Activated T-helper 1 cell treated with anti-CD3 and anti-CD28 coated beads, Interleukin-12 subunit alpha, Interleukin-12 subunit beta, Interleukin-2, Interleukin-4 antibody, amounts not matched to agents 30 ng/mL and 10 ng/mL and 1 ng/mL, durations not matched to agents 14 hours and 24 hours and 36 hours (primary cell): ENCODE results near the gene PIAS1. TPM values are rescaled to one million over a fixed set of nuclear protein-coding genes. Genes with fewer than 3 reads are reported as not detected.
A peak's percentile ranks its signal among the peaks of the same experiment; 100 is the strongest.
"Not testable (repeated sequence)": the region's sequence is repeated elsewhere in the genome, so short reads cannot be mapped to it uniquely, and the experiment has no call there.

Experiments used
- DNase-seq: peaks from one replicate; pipeline ENCODE4 v3.0.0; 2021; ENCODE audit warnings: low spot score
- H3K27ac Mint-ChIP-seq: one replicate; pipeline ENCODE4 v1.8.0; 2021; ENCODE audit warnings: mild to moderate bottlenecking, mixed read lengths
- H3K27me3 Mint-ChIP-seq: one replicate; pipeline ENCODE4 v1.8.0; 2022; ENCODE audit warnings: mild to moderate bottlenecking, moderate library complexity, mixed read lengths; ENCODE audit not compliant: insufficient read depth
- H3K36me3 Mint-ChIP-seq: one replicate; pipeline ENCODE4 v1.8.0; 2021; ENCODE audit warnings: low read depth, mixed read lengths
- H3K4me1 Mint-ChIP-seq: one replicate; pipeline ENCODE4 v1.8.0; 2021; ENCODE audit warnings: low read depth, mixed read lengths
- H3K4me3 Mint-ChIP-seq: one replicate; pipeline ENCODE4 v1.8.0; 2021; ENCODE audit warnings: mild to moderate bottlenecking, moderate library complexity, mixed read lengths
- H3K9me3 Mint-ChIP-seq: one replicate; pipeline ENCODE4 v1.8.0; 2021; ENCODE audit warnings: mixed read lengths
- intact Hi-C: fragments of 100-400 bp; cut with micrococcal nuclease; formaldehyde crosslinking; loops from one replicate; pipeline ENCODE4 v1.15.1; 2024
- total RNA-seq: library from RNA; stranded (reverse); gene quantifications from 2 replicates; pipeline ENCODE4 v1.2.3, GENCODE V29; 2022

Gene PIAS1
- total RNA-seq, 1 donor from 2014 or later = 26.8 TPM

GRCh38 chr15:68208136-68208535 lies 154.0 kb downstream of the PIAS1 start:
- H3K27me3 Mint-ChIP-seq = no peaks in the 10 kb centered on the region

GRCh38 chr15:68208636-68209240 lies 154.6 kb downstream of the PIAS1 start:
- Mint-ChIP-seq H3K27me3 (no peaks in the 10 kb centered on the region), H3K4me3 (peak overlapping the region; percentile 77), H3K36me3 (peaks cover 6% of the 10 kb centered on the region), H3K9me3 (no peaks in the 10 kb centered on the region), H3K4me1 (peaks cover 46% of the 10 kb centered on the region), H3K27ac (peak overlapping the region; percentile 82)
- DNase-seq = no peak
- intact Hi-C loops = loop anchor here (2.0 kb wide), 1 partner anchor 20 kb away; the partner anchor contains the start of gene CLN6

More at GRCh38 chr15:68208136-68208535, 154.0 kb downstream of the PIAS1 start:
- intact Hi-C loops = loop anchor here (2.0 kb wide), 1 partner anchor 21 kb away; the partner anchor contains the start of gene CLN6
- peaks cover 52% of the 10 kb centered on the region for H3K4me1 Mint-ChIP-seq
- H3K9me3 Mint-ChIP-seq = no peaks in the 10 kb centered on the region
- H3K27ac Mint-ChIP-seq = peak overlapping the region; percentile 74
- peaks cover 8% of the 10 kb centered on the region for H3K36me3 Mint-ChIP-seq
- no peak for DNase-seq
- peak overlapping the region; percentile 67 for H3K4me3 Mint-ChIP-seq

- no peak for DNase-seq
- peaks cover 6% of the 10 kb centered on the region for H3K36me3 Mint-ChIP-seq
- peaks cover 46% of the 10 kb centered on the region for H3K4me1 Mint-ChIP-seq
- peak overlapping the region; percentile 77 for H3K4me3 Mint-ChIP-seq
- H3K27ac Mint-ChIP-seq = peak overlapping the region; percentile 73
- H3K27me3 Mint-ChIP-seq = no peaks in the 10 kb centered on the region
- intact Hi-C loops = loop anchor here (2.0 kb wide), 1 partner anchor 20 kb away; the partner anchor contains the start of gene CLN6
- no peaks in the 10 kb centered on the region for H3K9me3 Mint-ChIP-seq
Measured at GRCh38 chr15:68209272-68209671, 155.2 kb downstream of the PIAS1 start.

- intact Hi-C loops = loop anchor here (2.0 kb wide), 2 partner anchors 19 to 347 kb away; partner anchors contain the start of gene CLN6
- peak overlapping the region; percentile 73 for H3K27ac Mint-ChIP-seq
- H3K4me3 Mint-ChIP-seq = peak overlapping the region; percentile 45
- H3K27me3 Mint-ChIP-seq = no peaks in the 10 kb centered on the region
- H3K4me1 Mint-ChIP-seq = peaks cover 42% of the 10 kb centered on the region
- DNase-seq = peak; percentile 23
- H3K9me3 Mint-ChIP-seq = no peaks in the 10 kb centered on the region
- H3K36me3 Mint-ChIP-seq = peaks cover 6% of the 10 kb centered on the region
Measured at GRCh38 chr15:68209735-68210408, 155.8 kb downstream of the PIAS1 start.

GRCh38 chr15:68210409-68210756 lies 156.3 kb downstream of the PIAS1 start:
- H3K36me3 Mint-ChIP-seq = peaks cover 6% of the 10 kb centered on the region
- no peak overlapping the region for H3K4me3 Mint-ChIP-seq
- H3K4me1 Mint-ChIP-seq = peaks cover 40% of the 10 kb centered on the region
- no peak for DNase-seq
- no peaks in the 10 kb centered on the region for H3K27me3 Mint-ChIP-seq
- intact Hi-C loops = loop anchor here (2.0 kb wide), 1 partner anchor 348 kb away; no protein-coding TSS in a partner anchor
- peak overlapping the region; percentile 73 for H3K27ac Mint-ChIP-seq
- no peaks in the 10 kb centered on the region for H3K9me3 Mint-ChIP-seq

- H3K4me1 Mint-ChIP-seq = peaks cover 35% of the 10 kb centered on the region
- peaks cover 6% of the 10 kb centered on the region for H3K36me3 Mint-ChIP-seq
- no peaks in the 10 kb centered on the region for H3K27me3 Mint-ChIP-seq
- peak; percentile 36 for DNase-seq
- no peaks in the 10 kb centered on the region for H3K9me3 Mint-ChIP-seq
- H3K27ac Mint-ChIP-seq = no peak overlapping the region
- no peak overlapping the region for H3K4me3 Mint-ChIP-seq
- intact Hi-C loops = loop anchor here (2.0 kb wide), 1 partner anchor 348 kb away; no protein-coding TSS in a partner anchor
Measured at GRCh38 chr15:68210821-68211655, 156.9 kb downstream of the PIAS1 start.

GRCh38 chr15:68211656-68212320 lies 157.7 kb downstream of the PIAS1 start:
- no peaks in the 10 kb centered on the region for H3K9me3 Mint-ChIP-seq
- H3K4me1 Mint-ChIP-seq = peaks cover 30% of the 10 kb centered on the region
- DNase-seq = no peak
- H3K27ac Mint-ChIP-seq = no peak overlapping the region
- no peak overlapping the region for H3K4me3 Mint-ChIP-seq
- no peaks in the 10 kb centered on the region for H3K27me3 Mint-ChIP-seq
- H3K36me3 Mint-ChIP-seq = peaks cover 7% of the 10 kb centered on the region
- intact Hi-C loops = loop anchor here (2.0 kb wide), 1 partner anchor 349 kb away; no protein-coding TSS in a partner anchor

- H3K4me3 Mint-ChIP-seq, H3K9me3 Mint-ChIP-seq, intact Hi-C loops, DNase-seq, H3K27ac Mint-ChIP-seq, H3K27me3 Mint-ChIP-seq: not testable (repeated sequence)
- H3K4me1 Mint-ChIP-seq = peaks cover 18% of the 10 kb centered on the region
- peaks cover 10% of the 10 kb centered on the region for H3K36me3 Mint-ChIP-seq
Measured at GRCh38 chr15:68213491-68213845, 159.4 kb downstream of the PIAS1 start.

- DNase-seq = no peak
- H3K9me3 Mint-ChIP-seq = no peaks in the 10 kb centered on the region
- peaks cover 6% of the 10 kb centered on the region for H3K36me3 Mint-ChIP-seq
- peaks cover 10% of the 10 kb centered on the region for H3K4me1 Mint-ChIP-seq
- H3K27ac Mint-ChIP-seq = no peak overlapping the region
- no peaks in the 10 kb centered on the region for H3K27me3 Mint-ChIP-seq
- no peak overlapping the region for H3K4me3 Mint-ChIP-seq
- intact Hi-C loops = no loop called here
Measured at GRCh38 chr15:68213991-68214837, 160.1 kb downstream of the PIAS1 start.

- intact Hi-C loops = no loop called here
- no peak overlapping the region for H3K4me3 Mint-ChIP-seq
- no peak for DNase-seq
- no peak overlapping the region for H3K27ac Mint-ChIP-seq
- H3K4me1 Mint-ChIP-seq = peaks cover 4% of the 10 kb centered on the region
- H3K27me3 Mint-ChIP-seq = no peaks in the 10 kb centered on the region
- H3K36me3 Mint-ChIP-seq = peaks cover 6% of the 10 kb centered on the region
- H3K9me3 Mint-ChIP-seq = no peaks in the 10 kb centered on the region
Measured at GRCh38 chr15:68214838-68215254, 160.7 kb downstream of the PIAS1 start.

GRCh38 chr15:68217341-68217740 lies 163.2 kb downstream of the PIAS1 start:
- peaks cover 6% of the 10 kb centered on the region for H3K36me3 Mint-ChIP-seq
- no peak for DNase-seq
- intact Hi-C loops = no loop called here
- H3K4me3 Mint-ChIP-seq = no peak overlapping the region
- H3K27ac Mint-ChIP-seq = no peak overlapping the region
- H3K27me3 Mint-ChIP-seq = no peaks in the 10 kb centered on the region
- H3K9me3 Mint-ChIP-seq = no peaks in the 10 kb centered on the region
- no peaks in the 10 kb centered on the region for H3K4me1 Mint-ChIP-seq

GRCh38 chr15:68218331-68218730 lies 164.2 kb downstream of the PIAS1 start:
- Mint-ChIP-seq H3K27ac (no peak overlapping the region), H3K27me3 (no peaks in the 10 kb centered on the region)
- intact Hi-C loops = no loop called here

More at GRCh38 chr15:68218331-68218730, 164.2 kb downstream of the PIAS1 start:
- Mint-ChIP-seq H3K9me3 (no peaks in the 10 kb centered on the region), H3K4me1 (peaks cover 5% of the 10 kb centered on the region), H3K4me3 (no peak overlapping the region), H3K36me3 (peaks cover 10% of the 10 kb centered on the region)
- no peak for DNase-seq
